Esophagus squamous epithelium (tissue), 5 donors: ENCODE data around the gene RRP9. TPM values are rescaled to one million over a fixed set of nuclear protein-coding genes. Genes with fewer than 3 reads are reported as not detected.

ENCODE experiments used
- DNase-seq: peaks from one replicate; lab custom pipeline; 2025; lab: John Stamatoyannopoulos, UW
- H3K27ac ChIP-seq, 4 donors: fragments of 200-600 bp; sonication (generic); one replicate each; pipeline ENCODE4 v1.5.1; 2016 to 2019; ENCODE audit warnings: mild to moderate bottlenecking in 1 of 4
- H3K27me3 ChIP-seq, 4 donors: fragments of 200-600 bp; sonication (generic); 1 replicate in 3 of 4; 2 replicates in 1 of 4; pipeline versions ENCODE4 v1.5.1 to v1.6.0; 2017 to 2021; ENCODE audit warnings: antibody characterized with exemption in 1 of 4
- H3K36me3 ChIP-seq, 3 donors: fragments of 200-600 bp; sonication (generic); one replicate each; pipeline ENCODE4 v1.5.1; 2016 to 2019
- H3K4me1 ChIP-seq, 3 donors: fragments of 200-600 bp; sonication (generic); one replicate each; pipeline ENCODE4 v1.5.1; 2017 to 2019
- H3K4me3 ChIP-seq, 4 donors: fragments of 200-600 bp; sonication (generic); 1 replicate in 3 of 4; 2 replicates in 1 of 4; pipeline ENCODE4 v1.5.1; 2016 to 2019; ENCODE audit warnings: mild to moderate bottlenecking in 2 of 4, moderate library complexity in 1 of 4
- H3K9me3 ChIP-seq, 3 donors: fragments of 200-600 bp; sonication (generic); one replicate each; pipeline ENCODE4 v1.5.1; 2016 to 2019
- POLR2A ChIP-seq, 4 donors: fragments of 450-650 bp; IDR thresholded peaks; one replicate each; pipeline ENCODE4 v1.6.1; 2017; ENCODE audit warnings: antibody characterized with exemption in 4 of 4, mild to moderate bottlenecking in 4 of 4, moderate library complexity in 3 of 4
- WGBS, 2 donors: methylation state at CpG; one replicate each; pipeline ENCODE4 v1.1.5; 2018; 5-methylcytosine and 5-hydroxymethylcytosine counted together
- intact Hi-C: fragments of 100-400 bp; cut with DNase I; formaldehyde crosslinking; loops from one replicate; pipeline ENCODE4 v1.15.0; 2022
- total RNA-seq, 4 donors: library from RNA; depleted of rRNA; stranded (reverse); fragments of >200 nt; gene quantifications; one replicate each; pipeline ENCODE4 v1.1.0, GENCODE V29; 2016
- TF ChIP-seq, protein P1 (sequence below), 6 experiments: fragments of 450-650 bp in 4 of 6; fragments of 200-600 bp in 2 of 6; sonication (generic) in 2 of 6; IDR thresholded peaks; one replicate each; pipeline ENCODE4 v1.5.1; 2016 to 2019; ENCODE audit warnings: antibody characterized with exemption in 6 of 6, mild to moderate bottlenecking in 4 of 6, moderate library complexity in 4 of 6
- donor health status: DM: yes; HTN: yes; CAD: no.

RRP9 gene
- total RNA-seq, 4 donors from 2014 or later: 11.1 to 30.3 (median 21.3) TPM

DNA sequence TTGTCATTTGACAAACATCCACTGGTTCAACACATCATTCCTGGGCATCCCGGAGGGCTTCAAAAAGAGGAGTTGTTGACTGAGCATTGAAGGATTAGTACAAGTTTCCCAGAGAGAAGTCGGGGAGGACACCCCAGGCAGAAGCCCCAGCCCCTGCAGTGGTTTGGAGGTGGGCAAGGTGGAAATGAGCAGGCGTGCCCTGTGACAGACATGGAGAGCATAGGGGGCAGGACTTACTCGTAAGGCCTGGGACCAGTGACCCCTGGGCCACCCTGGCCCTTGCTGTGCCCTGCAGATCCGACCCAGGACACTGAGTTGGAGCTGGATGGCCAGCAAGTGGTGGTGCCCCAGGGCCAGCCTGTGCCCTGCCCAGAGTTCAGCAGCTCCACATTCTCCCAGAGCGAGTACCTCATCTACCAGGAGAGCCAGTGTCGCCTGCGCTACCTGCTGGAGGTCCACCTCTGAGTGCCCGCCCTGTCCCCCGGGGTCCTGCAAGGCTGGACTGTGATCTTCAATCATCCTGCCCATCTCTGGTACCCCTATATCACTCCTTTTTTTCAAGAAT is 6.4 kb upstream of the RRP9 start:
- no peak for DNase-seq

GRCh38 chr3:51947215-51947900 is 5.7 kb upstream of the RRP9 start:
- TF ChIP-seq POLR2A (IDR thresholded peaks at IDR 0.05): no peak
- TF ChIP-seq, protein P1, sequence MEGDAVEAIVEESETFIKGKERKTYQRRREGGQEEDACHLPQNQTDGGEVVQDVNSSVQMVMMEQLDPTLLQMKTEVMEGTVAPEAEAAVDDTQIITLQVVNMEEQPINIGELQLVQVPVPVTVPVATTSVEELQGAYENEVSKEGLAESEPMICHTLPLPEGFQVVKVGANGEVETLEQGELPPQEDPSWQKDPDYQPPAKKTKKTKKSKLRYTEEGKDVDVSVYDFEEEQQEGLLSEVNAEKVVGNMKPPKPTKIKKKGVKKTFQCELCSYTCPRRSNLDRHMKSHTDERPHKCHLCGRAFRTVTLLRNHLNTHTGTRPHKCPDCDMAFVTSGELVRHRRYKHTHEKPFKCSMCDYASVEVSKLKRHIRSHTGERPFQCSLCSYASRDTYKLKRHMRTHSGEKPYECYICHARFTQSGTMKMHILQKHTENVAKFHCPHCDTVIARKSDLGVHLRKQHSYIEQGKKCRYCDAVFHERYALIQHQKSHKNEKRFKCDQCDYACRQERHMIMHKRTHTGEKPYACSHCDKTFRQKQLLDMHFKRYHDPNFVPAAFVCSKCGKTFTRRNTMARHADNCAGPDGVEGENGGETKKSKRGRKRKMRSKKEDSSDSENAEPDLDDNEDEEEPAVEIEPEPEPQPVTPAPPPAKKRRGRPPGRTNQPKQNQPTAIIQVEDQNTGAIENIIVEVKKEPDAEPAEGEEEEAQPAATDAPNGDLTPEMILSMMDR (IDR thresholded peaks at IDR 0.05): no peak
- DNase-seq: no peak

More for the DNA sequence above, 6.4 kb upstream of the RRP9 start:
- H3K27ac ChIP-seq: no peak overlapping the region
- H3K36me3 ChIP-seq: peaks cover 0 to 34% (median 0%) of the 10 kb centered on the region in 3 donors
- no peak overlapping the region for H3K4me3 ChIP-seq
- intact Hi-C loops: no loop called here
- WGBS, 2 donors: 87 to 88% methylated on average over 10 of the region's 10 CpGs
- H3K4me1 ChIP-seq: peaks cover 0 to 5% (median 3%) of the 10 kb centered on the region in 3 donors
- no peaks in the 10 kb centered on the region for H3K9me3 ChIP-seq
- no peak for TF ChIP-seq POLR2A (IDR thresholded peaks at IDR 0.05)
- TF ChIP-seq, protein P1 (IDR thresholded peaks at IDR 0.05): no peak
- H3K27me3 ChIP-seq: no peaks in the 10 kb centered on the region

DNA sequence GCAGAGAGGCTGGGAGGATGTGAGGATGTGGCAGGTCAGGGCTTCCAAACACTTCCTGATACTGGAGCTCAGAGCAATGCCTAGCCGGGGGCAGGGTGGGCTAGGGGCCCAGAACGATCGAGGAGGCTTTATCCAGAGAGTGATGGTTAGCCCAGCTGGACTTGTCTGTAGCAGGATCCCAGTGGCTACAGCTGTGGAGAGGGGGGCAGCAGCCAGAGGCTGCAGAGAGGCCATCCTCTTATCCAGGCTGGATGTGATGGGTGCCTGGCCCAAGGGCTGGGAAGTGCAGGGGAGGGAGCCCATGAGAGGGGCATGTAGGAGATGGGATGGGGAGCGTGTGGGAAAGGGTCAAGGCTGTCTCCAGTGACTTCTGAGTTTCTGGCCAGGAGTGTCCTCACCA is 5.1 kb upstream of the RRP9 start:
- H3K4me3 ChIP-seq: no peak overlapping the region
- TF ChIP-seq, protein P1 (IDR thresholded peaks at IDR 0.05): no peak
- TF ChIP-seq POLR2A (IDR thresholded peaks at IDR 0.05): no peak
- H3K4me1 ChIP-seq: peaks cover 0 to 15% (median 13%) of the 10 kb centered on the region in 3 donors
- no peaks in the 10 kb centered on the region for H3K9me3 ChIP-seq
- H3K36me3 ChIP-seq: peaks cover 0 to 34% (median 0%) of the 10 kb centered on the region in 3 donors
- no peak for DNase-seq
- intact Hi-C loops: no loop called here
- no peaks in the 10 kb centered on the region for H3K27me3 ChIP-seq
- H3K27ac ChIP-seq: no peak overlapping the region
- WGBS, 2 donors: 74 to 80% methylated on average over 4 of the region's 4 CpGs

More at GRCh38 chr3:51947215-51947900, 5.7 kb upstream of the RRP9 start:
- Histone ChIP-seq H3K4me3 (no peak overlapping the region), H3K36me3 (peaks cover 0 to 34% (median 0%) of the 10 kb centered on the region in 3 donors), H3K9me3 (no peaks in the 10 kb centered on the region), H3K27ac (no peak overlapping the region), H3K4me1 (peaks cover 0 to 12% (median 10%) of the 10 kb centered on the region in 3 donors), H3K27me3 (no peaks in the 10 kb centered on the region)
- intact Hi-C loops: no loop called here
- WGBS, 2 donors: 77 to 79% methylated on average over 7 to 13 of the region's 13 CpGs

GRCh38 chr3:51945926-51946705 is 4.4 kb upstream of the RRP9 start:
- Histone ChIP-seq H3K36me3 (peaks cover 0 to 34% (median 0%) of the 10 kb centered on the region in 3 donors), H3K4me1 (peaks cover 6 to 20% (median 13%) of the 10 kb centered on the region in 3 donors), H3K27ac (no peak overlapping the region), H3K9me3 (no peaks in the 10 kb centered on the region), H3K27me3 (no peaks in the 10 kb centered on the region), H3K4me3 (no peak overlapping the region)
- DNase-seq: no peak
- TF ChIP-seq POLR2A (IDR thresholded peaks at IDR 0.05): no peak
- TF ChIP-seq, protein P1 (IDR thresholded peaks at IDR 0.05): no peak
- WGBS, 2 donors: 81 to 90% methylated on average over 4 to 11 of the region's 14 CpGs
- intact Hi-C loops: no loop called here
